ENCODE measurements around the gene HLA-DQA1.
"Not testable (repeated sequence)": the region's sequence is repeated elsewhere in the genome, so short reads cannot be mapped to it uniquely, and the experiment has no call there.

Gene HLA-DQA1

DNA sequence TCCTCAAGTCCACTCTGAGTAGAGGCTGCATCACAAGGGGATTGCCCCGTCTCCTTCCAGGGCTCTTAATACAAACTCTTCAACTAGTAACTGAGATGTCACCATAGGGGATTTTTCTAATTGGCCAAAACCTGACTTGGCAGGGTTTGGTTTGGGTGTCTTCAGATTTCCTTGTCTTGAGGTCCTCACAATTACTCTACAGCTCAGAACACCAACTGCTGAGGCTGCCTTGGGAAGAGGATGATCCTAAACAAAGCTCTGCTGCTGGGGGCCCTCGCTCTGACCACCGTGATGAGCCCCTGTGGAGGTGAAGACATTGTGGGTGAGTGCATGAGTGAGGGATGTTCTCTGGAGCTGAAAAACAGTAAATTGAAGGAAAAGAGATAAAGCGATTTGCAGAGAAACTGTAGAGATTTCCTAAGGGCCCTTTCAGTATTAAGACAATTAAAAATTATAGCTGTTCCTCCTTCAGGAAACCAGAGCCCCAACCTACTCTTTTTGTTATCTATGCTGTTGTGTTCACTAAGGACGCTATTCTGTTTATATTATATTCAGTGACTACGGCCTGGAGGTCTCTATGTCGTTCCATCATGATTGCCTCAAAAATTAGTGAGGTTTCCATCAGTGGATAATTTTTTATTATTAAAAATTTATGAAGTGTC, at the start of gene HLA-DQA1:
Gene HLA-DQA1 (plus strand): TSS at position 188 of the 662 bp plus-strand sequence. CDS start 53 bp downstream, at position 241.
- Histone ChIP-seq H3K27ac (ENCODE audit: low read depth, low read length) (no peak within 1 kb of the TSS), H3K9ac (ENCODE audit: low read length) (no peak within 1 kb of the TSS), H3K4me1 (ENCODE audit: insufficient read depth, low read length) (no peaks in the 10 kb centered on the region), H3K36me3 (ENCODE audit: insufficient read depth, low read length) (no peaks in the 10 kb centered on the region), H3K27me3 (ENCODE audit: control insufficient read depth in 1 of 2, insufficient read depth in 2 of 2, low read length in 2 of 2) (no peaks in the 10 kb centered on the region), H3K4me3 (ENCODE audit: low read depth in 1 of 2, low read length in 2 of 2) (no peak within 1 kb of the TSS), H3K9me3 (ENCODE audit: low read length) (no peaks in the 10 kb centered on the region)

DNA sequence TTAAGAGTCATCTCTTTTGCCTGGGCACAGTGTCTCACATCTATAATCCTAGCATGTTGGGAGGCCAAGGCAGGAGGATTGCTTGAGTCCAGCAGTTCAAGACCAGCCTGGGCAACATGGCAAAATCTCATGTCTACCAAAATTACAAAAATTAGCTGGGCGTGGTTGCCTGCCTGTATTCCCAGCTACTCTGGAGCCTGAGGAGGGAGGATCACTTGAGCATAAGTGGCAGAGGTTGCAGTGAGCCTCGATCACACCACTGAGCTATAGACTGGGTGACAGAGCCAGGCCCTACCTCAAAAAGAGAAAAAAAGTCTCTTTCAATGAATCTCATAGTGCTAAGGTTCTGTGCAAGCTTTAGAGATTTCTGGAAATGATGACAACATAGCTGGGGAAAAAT, 49.0 kb upstream of the HLA-DQA1 start:
- Histone ChIP-seq H3K4me3 (ENCODE audit: low read depth in 1 of 2, low read length in 2 of 2) (no peak overlapping the region), H3K27ac (ENCODE audit: low read depth, low read length) (no peak overlapping the region), H3K9me3 (ENCODE audit: low read length) (no peaks in the 10 kb centered on the region), H3K27me3 (ENCODE audit: control insufficient read depth in 1 of 2, insufficient read depth in 2 of 2, low read length in 2 of 2) (no peaks in the 10 kb centered on the region), H3K4me1 (ENCODE audit: insufficient read depth, low read length) (no peaks in the 10 kb centered on the region), H3K9ac (ENCODE audit: low read length) (no peak overlapping the region), H3K36me3 (ENCODE audit: insufficient read depth, low read length) (no peaks in the 10 kb centered on the region)

DNA sequence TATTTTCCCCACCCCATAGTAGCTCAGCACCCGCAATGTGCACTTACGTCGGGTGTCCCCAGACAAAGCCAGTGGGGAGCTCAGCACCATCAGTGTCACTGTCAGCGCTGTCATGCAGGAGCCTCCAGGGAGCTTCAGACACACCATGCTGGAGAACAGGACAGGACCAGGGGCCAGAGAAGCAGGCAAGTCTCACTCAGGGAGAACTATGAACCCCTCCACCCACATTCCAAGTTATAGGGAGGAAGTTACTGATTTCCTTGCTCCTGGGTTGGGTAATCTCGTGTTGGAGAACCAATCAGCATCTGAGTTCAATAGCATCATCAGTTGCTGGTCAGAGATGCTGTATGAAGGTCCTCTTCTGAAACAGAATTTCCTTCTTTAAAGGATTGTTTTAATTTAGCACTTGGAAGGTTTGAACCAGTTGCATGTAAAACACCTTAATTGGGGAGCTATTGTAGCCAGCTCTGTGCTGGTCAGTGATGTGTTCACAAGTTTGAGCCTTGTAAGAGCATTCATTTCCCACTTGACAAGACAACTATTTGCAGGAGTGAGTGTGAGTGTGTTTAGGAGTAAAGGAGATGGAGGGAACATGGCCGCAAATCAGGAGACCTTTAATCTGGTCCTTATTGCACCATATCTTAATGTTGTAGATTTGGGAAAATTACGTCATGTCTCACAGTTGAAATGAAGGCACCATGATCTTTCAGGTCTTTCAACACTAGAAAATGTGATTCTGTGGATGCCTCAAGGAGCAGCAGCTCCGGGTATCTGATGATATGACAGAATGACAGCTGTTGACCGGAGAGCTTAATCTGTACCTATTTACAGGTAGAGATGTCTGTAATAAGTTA, 47.4 kb upstream of the HLA-DQA1 start, which contains the start of gene HLA-DRB1:
Gene HLA-DRB1 (minus strand): TSS at position 253 of the 854 bp plus-strand sequence. CDS start 106 bp downstream, at position 147.
- no peak within 1 kb of the TSS for H3K4me3 ChIP-seq (ENCODE audit: low read depth in 1 of 2, low read length in 2 of 2)
- H3K27me3 ChIP-seq (ENCODE audit: control insufficient read depth in 1 of 2, insufficient read depth in 2 of 2, low read length in 2 of 2), result no peaks in the 10 kb centered on the region
- no peak within 1 kb of the TSS for H3K27ac ChIP-seq (ENCODE audit: low read depth, low read length)
- H3K36me3 ChIP-seq (ENCODE audit: insufficient read depth, low read length), result no peaks in the 10 kb centered on the region
- no peaks in the 10 kb centered on the region for H3K4me1 ChIP-seq (ENCODE audit: insufficient read depth, low read length)
- H3K9ac ChIP-seq (ENCODE audit: low read length), result no peak within 1 kb of the TSS
- H3K9me3 ChIP-seq (ENCODE audit: low read length), result no peaks in the 10 kb centered on the region

DNA sequence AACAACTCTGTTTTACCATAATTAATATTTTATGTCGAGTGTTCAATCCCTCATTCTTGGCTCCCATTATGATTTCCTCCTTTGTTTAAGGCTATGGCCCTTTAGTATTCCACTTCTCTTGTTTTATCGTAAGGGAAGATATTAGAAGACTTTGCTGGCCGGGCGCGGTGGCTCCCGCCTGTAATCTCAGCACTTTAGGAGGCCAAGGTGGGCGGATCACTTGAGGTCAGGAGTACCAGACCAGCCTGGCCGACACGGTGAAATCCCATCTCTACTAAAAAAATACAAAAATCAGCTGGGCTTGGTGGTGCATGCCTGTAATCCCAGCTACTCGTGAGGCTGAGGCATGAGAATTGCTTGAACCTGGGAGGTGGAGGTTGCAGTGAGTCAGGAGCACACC, 46.5 kb upstream of the HLA-DQA1 start:
- not testable (repeated sequence) for H3K9ac ChIP-seq (ENCODE audit: low read length); H3K4me1 ChIP-seq (ENCODE audit: insufficient read depth, low read length); H3K9me3 ChIP-seq (ENCODE audit: low read length); H3K27me3 ChIP-seq (ENCODE audit: control insufficient read depth in 1 of 2, insufficient read depth in 2 of 2, low read length in 2 of 2); H3K27ac ChIP-seq (ENCODE audit: low read depth, low read length); H3K36me3 ChIP-seq (ENCODE audit: insufficient read depth, low read length); H3K4me3 ChIP-seq (ENCODE audit: low read depth in 1 of 2, low read length in 2 of 2)

DNA sequence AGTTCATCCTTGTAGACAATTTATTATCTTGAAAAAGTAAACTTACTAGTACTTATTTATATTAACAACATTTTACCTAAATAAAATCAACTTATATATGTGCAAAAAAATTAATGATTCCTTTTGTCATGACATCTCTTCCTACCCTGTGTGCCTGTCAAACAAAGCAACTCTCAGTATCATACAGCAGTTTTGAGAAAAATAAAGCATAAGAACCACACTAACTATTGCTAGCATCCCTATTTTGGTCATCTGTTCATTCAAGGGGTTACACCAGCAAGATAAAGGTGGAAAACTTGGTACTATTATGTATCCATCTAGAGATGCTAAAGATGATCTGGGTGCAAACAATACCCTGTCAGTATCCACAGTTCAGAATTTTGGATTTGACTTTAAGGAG, 40.2 kb upstream of the HLA-DQA1 start:
- Histone ChIP-seq H3K4me3 (ENCODE audit: low read depth in 1 of 2, low read length in 2 of 2) (no peak overlapping the region), H3K9ac (ENCODE audit: low read length) (no peak overlapping the region), H3K27ac (ENCODE audit: low read depth, low read length) (no peak overlapping the region), H3K4me1 (ENCODE audit: insufficient read depth, low read length) (no peaks in the 10 kb centered on the region), H3K27me3 (ENCODE audit: control insufficient read depth in 1 of 2, insufficient read depth in 2 of 2, low read length in 2 of 2) (no peaks in the 10 kb centered on the region), H3K36me3 (ENCODE audit: insufficient read depth, low read length) (no peaks in the 10 kb centered on the region), H3K9me3 (ENCODE audit: low read length) (no peaks in the 10 kb centered on the region)

DNA sequence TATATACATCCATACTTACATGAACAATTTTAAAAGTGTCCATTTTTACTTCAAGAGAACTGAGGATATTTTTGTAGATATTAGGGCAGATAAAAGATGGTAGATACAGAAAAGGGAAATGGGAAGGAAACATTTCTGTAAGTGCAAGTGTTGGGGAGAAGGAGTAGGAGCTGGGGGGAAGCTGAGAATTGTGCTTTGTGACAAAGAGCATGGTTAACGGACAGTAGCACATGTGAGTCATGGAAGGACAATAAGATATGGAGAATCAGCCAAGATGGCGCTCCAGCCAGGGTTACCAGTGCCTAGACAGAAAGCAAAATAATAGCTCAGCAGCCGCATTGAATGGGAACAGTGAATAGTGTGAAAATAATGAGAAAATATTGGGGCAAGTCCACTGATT, 34.8 kb upstream of the HLA-DQA1 start:
- no peak overlapping the region for H3K27ac ChIP-seq (ENCODE audit: low read depth, low read length)
- no peak overlapping the region for H3K9ac ChIP-seq (ENCODE audit: low read length)
- no peaks in the 10 kb centered on the region for H3K9me3 ChIP-seq (ENCODE audit: low read length)
- H3K27me3 ChIP-seq (ENCODE audit: control insufficient read depth in 1 of 2, insufficient read depth in 2 of 2, low read length in 2 of 2), result no peaks in the 10 kb centered on the region
- no peaks in the 10 kb centered on the region for H3K36me3 ChIP-seq (ENCODE audit: insufficient read depth, low read length)
- H3K4me1 ChIP-seq (ENCODE audit: insufficient read depth, low read length), result peaks cover 5% of the 10 kb centered on the region
- H3K4me3 ChIP-seq (ENCODE audit: low read depth in 1 of 2, low read length in 2 of 2), result no peak overlapping the region

DNA sequence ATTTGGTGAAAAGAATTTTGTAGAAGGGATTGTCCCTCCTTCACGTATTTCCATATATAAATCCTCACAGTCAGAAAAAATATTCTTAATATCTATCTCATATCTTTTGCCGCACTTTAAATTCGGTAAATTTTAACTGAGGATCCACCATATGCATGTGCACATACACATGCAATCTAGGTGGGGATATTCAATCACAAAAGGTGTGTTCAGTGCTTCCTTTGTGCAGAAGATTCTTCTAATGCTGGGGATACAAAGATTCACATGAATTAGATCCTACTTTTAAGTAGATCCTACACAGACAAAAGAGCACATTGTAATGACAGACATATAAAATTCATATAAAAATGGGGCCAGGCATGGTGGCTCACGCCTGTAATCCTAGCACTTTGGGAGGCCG, 34.0 kb upstream of the HLA-DQA1 start:
- Histone ChIP-seq H3K9me3 (ENCODE audit: low read length) (no peaks in the 10 kb centered on the region), H3K27ac (ENCODE audit: low read depth, low read length) (no peak overlapping the region), H3K36me3 (ENCODE audit: insufficient read depth, low read length) (no peaks in the 10 kb centered on the region), H3K4me1 (ENCODE audit: insufficient read depth, low read length) (peaks cover 5% of the 10 kb centered on the region), H3K27me3 (ENCODE audit: control insufficient read depth in 1 of 2, insufficient read depth in 2 of 2, low read length in 2 of 2) (no peaks in the 10 kb centered on the region), H3K9ac (ENCODE audit: low read length) (no peak overlapping the region), H3K4me3 (ENCODE audit: low read depth in 1 of 2, low read length in 2 of 2) (no peak overlapping the region)

DNA sequence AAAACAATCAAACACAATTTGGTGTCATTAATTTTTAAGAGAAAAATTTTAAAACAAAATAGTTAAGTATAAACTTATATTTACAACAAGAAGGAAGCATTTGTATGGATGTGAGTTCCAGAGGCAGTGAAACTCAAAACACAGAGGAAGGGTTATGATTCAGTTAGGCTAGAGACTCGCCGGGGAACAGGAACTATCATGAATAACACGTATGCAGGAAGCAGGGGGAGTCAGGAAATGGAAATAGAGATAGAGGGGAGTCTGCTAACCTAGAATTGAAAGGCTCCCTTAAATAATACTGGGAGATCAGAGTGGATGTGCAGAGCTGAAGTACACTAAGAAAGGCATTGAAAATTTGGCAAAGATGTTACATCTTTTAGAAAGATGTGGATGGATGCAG, 33.3 kb upstream of the HLA-DQA1 start:
- Histone ChIP-seq H3K4me1 (ENCODE audit: insufficient read depth, low read length) (peaks cover 5% of the 10 kb centered on the region), H3K9me3 (ENCODE audit: low read length) (no peaks in the 10 kb centered on the region), H3K9ac (ENCODE audit: low read length) (no peak overlapping the region), H3K4me3 (ENCODE audit: low read depth in 1 of 2, low read length in 2 of 2) (no peak overlapping the region), H3K27me3 (ENCODE audit: control insufficient read depth in 1 of 2, insufficient read depth in 2 of 2, low read length in 2 of 2) (no peaks in the 10 kb centered on the region), H3K36me3 (ENCODE audit: insufficient read depth, low read length) (no peaks in the 10 kb centered on the region), H3K27ac (ENCODE audit: low read depth, low read length) (no peak overlapping the region)

DNA sequence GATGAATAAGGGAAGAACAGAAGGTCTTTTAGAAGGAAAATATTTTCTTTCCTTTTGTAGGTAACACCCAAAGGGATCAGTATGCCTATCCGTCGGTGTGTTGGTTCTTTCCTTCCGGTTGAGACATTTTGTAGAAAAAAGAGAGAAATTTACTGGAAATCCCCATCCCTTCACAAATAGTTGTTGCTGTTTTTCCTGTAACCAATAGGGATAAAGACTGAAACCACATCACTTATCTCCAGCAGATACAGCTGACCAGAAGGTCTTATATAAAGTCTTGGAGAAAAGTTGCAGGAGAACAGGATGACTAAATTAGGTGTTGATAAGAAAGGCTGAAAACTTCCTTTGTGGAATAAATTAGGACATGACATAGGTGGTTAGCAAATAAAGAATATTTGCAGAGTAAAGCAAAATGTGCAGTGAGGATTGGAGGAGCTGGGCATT, 32.8 kb upstream of the HLA-DQA1 start:
- H3K9me3 ChIP-seq (ENCODE audit: low read length), result no peaks in the 10 kb centered on the region
- peaks cover 5% of the 10 kb centered on the region for H3K4me1 ChIP-seq (ENCODE audit: insufficient read depth, low read length)
- no peaks in the 10 kb centered on the region for H3K27me3 ChIP-seq (ENCODE audit: control insufficient read depth in 1 of 2, insufficient read depth in 2 of 2, low read length in 2 of 2)
- no peak overlapping the region for H3K27ac ChIP-seq (ENCODE audit: low read depth, low read length)
- no peak overlapping the region for H3K9ac ChIP-seq (ENCODE audit: low read length)
- H3K36me3 ChIP-seq (ENCODE audit: insufficient read depth, low read length), result no peaks in the 10 kb centered on the region
- H3K4me3 ChIP-seq (ENCODE audit: low read depth in 1 of 2, low read length in 2 of 2), result no peak overlapping the region

DNA sequence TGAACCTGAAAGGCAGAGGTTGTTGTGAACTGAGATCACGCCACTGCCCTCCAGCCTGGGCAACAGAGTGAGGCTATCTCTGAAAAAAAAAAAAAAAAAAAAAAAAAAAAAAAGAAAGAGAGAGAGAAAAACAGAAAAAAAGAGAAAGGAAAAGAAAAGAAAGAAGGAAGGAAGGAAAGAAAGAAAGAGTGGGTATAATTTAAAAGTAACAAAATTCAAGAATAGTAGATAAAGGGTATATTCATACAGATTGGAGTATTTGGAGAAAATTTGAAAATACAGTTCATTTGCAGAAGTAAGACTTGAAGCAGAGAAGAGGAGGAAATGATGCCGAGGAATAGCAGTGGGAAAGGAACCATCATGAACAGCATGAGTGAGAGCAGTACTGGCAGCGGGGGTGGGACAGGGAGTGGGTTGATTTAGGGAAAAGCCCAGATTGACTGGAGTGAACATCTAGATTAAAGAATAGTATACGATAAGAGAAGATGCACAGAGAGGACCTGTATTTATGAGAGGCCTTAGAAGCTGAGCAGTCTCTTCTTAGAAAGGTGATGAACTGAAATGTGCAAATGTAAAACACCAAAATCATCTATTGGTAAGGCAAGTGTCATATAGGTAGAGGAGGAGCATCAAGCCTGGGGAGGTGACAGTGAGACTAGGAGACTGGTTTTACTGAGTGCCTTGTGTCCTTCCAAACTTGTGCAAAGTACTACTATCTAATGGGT, 29.8 kb upstream of the HLA-DQA1 start:
- peaks cover 5% of the 10 kb centered on the region for H3K4me1 ChIP-seq (ENCODE audit: insufficient read depth, low read length)

DNA sequence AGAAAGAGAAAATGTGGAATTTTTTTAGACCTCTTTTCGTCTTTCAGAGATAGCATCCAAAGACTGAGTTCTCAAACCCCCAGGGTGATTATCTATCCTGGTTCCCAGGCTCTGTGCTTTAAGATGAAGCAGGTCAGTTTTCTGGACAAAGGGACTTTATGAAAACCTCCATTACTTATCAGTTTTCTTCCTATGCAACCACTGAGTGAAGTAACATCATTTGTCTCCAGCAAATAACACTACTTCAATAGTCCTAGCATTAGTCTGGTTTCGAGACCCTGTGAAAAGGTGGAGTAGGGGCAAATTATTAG, 29.3 kb upstream of the HLA-DQA1 start:
- H3K9me3 ChIP-seq (ENCODE audit: low read length), result no peaks in the 10 kb centered on the region
- H3K27me3 ChIP-seq (ENCODE audit: control insufficient read depth in 1 of 2, insufficient read depth in 2 of 2, low read length in 2 of 2), result no peaks in the 10 kb centered on the region
- H3K27ac ChIP-seq (ENCODE audit: low read depth, low read length), result no peak overlapping the region

More for the DNA sequence above, 29.8 kb upstream of the HLA-DQA1 start:
- Histone ChIP-seq H3K36me3 (ENCODE audit: insufficient read depth, low read length) (no peaks in the 10 kb centered on the region), H3K4me3 (ENCODE audit: low read depth in 1 of 2, low read length in 2 of 2) (no peak overlapping the region), H3K9ac (ENCODE audit: low read length) (no peak overlapping the region), H3K27me3 (ENCODE audit: control insufficient read depth in 1 of 2, insufficient read depth in 2 of 2, low read length in 2 of 2) (no peaks in the 10 kb centered on the region), H3K9me3 (ENCODE audit: low read length) (no peaks in the 10 kb centered on the region), H3K27ac (ENCODE audit: low read depth, low read length) (no peak overlapping the region)

More for the DNA sequence above, 29.3 kb upstream of the HLA-DQA1 start:
- H3K9ac ChIP-seq (ENCODE audit: low read length), result no peak overlapping the region
- H3K4me1 ChIP-seq (ENCODE audit: insufficient read depth, low read length), result peaks cover 5% of the 10 kb centered on the region
- H3K36me3 ChIP-seq (ENCODE audit: insufficient read depth, low read length), result no peaks in the 10 kb centered on the region
- H3K4me3 ChIP-seq (ENCODE audit: low read depth in 1 of 2, low read length in 2 of 2), result no peak overlapping the region

Data from muscle layer of colon (tissue), 2 donors.